GM23338 (cell line): ENCODE results near the gene FGFR2. TPM values are rescaled to one million over a fixed set of nuclear protein-coding genes. Genes with fewer than 3 reads are reported as not detected.

ENCODE experiments used
- ATAC-seq: fragments of 200-7000 bp; cut with Tn5 transposase; 3 replicates; pipeline ENCODE4 v1.9.1; 2020
- DNase-seq: peaks from one replicate; pipeline ENCODE4 v3.0.0-alpha.2; 2015; ENCODE audit warnings: low spot score
- H2AFZ ChIP-seq: fragments of 200-600 bp; sonication (generic); 2 replicates; pipeline ENCODE4 v1.8.0; 2016; ENCODE audit warnings: antibody characterized with exemption, mild to moderate bottlenecking, moderate library complexity
- H3F3A ChIP-seq: fragments of 200-600 bp; sonication (generic); replicated peaks from 2 replicates; pipeline ENCODE4 v1.8.0; 2017; ENCODE audit warnings: antibody characterized with exemption, mixed run types, low read depth
- H3K27ac ChIP-seq: fragments of 200-600 bp; sonication (generic); 2 replicates; pipeline ENCODE4 v1.6.1; 2016; ENCODE audit warnings: low read depth
- H3K27me3 ChIP-seq: fragments of 200-600 bp; sonication (generic); 2 replicates; pipeline ENCODE4 v1.8.0; 2016; ENCODE audit warnings: mild to moderate bottlenecking, mixed run types, moderate library complexity; ENCODE audit not compliant: insufficient read depth
- H3K36me3 ChIP-seq: fragments of 200-600 bp; sonication (generic); 2 replicates; pipeline ENCODE4 v1.8.0; 2016; ENCODE audit warnings: mild to moderate bottlenecking; ENCODE audit not compliant: insufficient read depth
- H3K4me1 ChIP-seq: fragments of 200-600 bp; sonication (generic); 2 replicates; pipeline ENCODE4 v1.8.0; 2016; ENCODE audit warnings: mild to moderate bottlenecking, moderate library complexity; ENCODE audit not compliant: insufficient read depth
- H3K4me2 ChIP-seq: fragments of 200-600 bp; sonication (generic); 2 replicates; pipeline ENCODE4 v1.7.1; 2017; ENCODE audit warnings: mixed run types
- H3K4me3 ChIP-seq: fragments of 200-600 bp; sonication (generic); 2 replicates; pipeline ENCODE4 v1.6.1; 2016; ENCODE audit warnings: mixed run types
- H3K79me2 ChIP-seq: fragments of 200-600 bp; sonication (generic); replicated peaks from 2 replicates; pipeline ENCODE4 v1.8.0; 2017; ENCODE audit warnings: mild to moderate bottlenecking; ENCODE audit not compliant: insufficient read depth
- H3K9me2 ChIP-seq: fragments of 200-600 bp; sonication (generic); 2 replicates; pipeline ENCODE4 v1.8.0; 2017; ENCODE audit not compliant: insufficient read depth
- H4K20me1 ChIP-seq: fragments of 200-600 bp; sonication (generic); replicated peaks from 2 replicates; pipeline ENCODE4 v1.8.0; 2017; ENCODE audit warnings: mild to moderate bottlenecking; ENCODE audit not compliant: insufficient read depth
- H3K27ac Mint-ChIP-seq: 2 replicates; pipeline ENCODE4 v1.8.0; 2020; ENCODE audit warnings: inconsistent platforms, mild to moderate bottlenecking, moderate library complexity, mixed read lengths
- H3K27me3 Mint-ChIP-seq: 3 replicates; pipeline ENCODE4 v1.8.0; 2022; ENCODE audit warnings: low read depth, mild to moderate bottlenecking, moderate library complexity, mixed read lengths, inconsistent platforms; ENCODE audit not compliant: insufficient read depth, poor library complexity
- H3K36me3 Mint-ChIP-seq: 3 replicates; pipeline ENCODE4 v1.8.0; 2021; ENCODE audit warnings: low read depth, mild to moderate bottlenecking, inconsistent platforms, moderate library complexity, mixed read lengths
- H3K4me1 Mint-ChIP-seq: 3 replicates; pipeline ENCODE4 v1.8.0; 2020; ENCODE audit warnings: mild to moderate bottlenecking, inconsistent platforms, mixed read lengths
- H3K4me3 Mint-ChIP-seq: 3 replicates; pipeline ENCODE4 v1.8.0; 2021; ENCODE audit warnings: moderate library complexity, mild to moderate bottlenecking, inconsistent platforms, mixed read lengths
- H3K9me3 Mint-ChIP-seq: 3 replicates; pipeline ENCODE4 v1.8.0; 2020; ENCODE audit warnings: moderate library complexity, mild to moderate bottlenecking, inconsistent platforms, mixed read lengths
- CREB1 ChIP-seq: fragments of 250-450 bp; sonication (Bioruptor Pico); IDR thresholded peaks from 2 replicates; pipeline ENCODE4 v1.5.0; 2020; ENCODE audit warnings: low read depth, mild to moderate bottlenecking, moderate library complexity
- JUNB ChIP-seq: IDR thresholded peaks from one replicate; pipeline ENCODE4 v1.6.1; 2016; ENCODE audit warnings: antibody characterized with exemption; ENCODE audit not compliant: unreplicated experiment
- NANOG ChIP-seq: IDR thresholded peaks from 2 replicates; pipeline ENCODE4 v1.6.1; 2016; ENCODE audit warnings: antibody characterized with exemption, borderline replicate concordance
- STAT1 ChIP-seq: IDR thresholded peaks from one replicate; pipeline ENCODE4 v1.6.1; 2016; ENCODE audit warnings: antibody characterized with exemption; ENCODE audit not compliant: unreplicated experiment
- ZNF114 ChIP-seq: fragments of 250-450 bp; sonication (Bioruptor Pico); IDR thresholded peaks from 2 replicates; pipeline ENCODE4 v1.5.0; 2020; ENCODE audit warnings: mild to moderate bottlenecking, moderate library complexity
- ZNF331 ChIP-seq: fragments of 250-450 bp; sonication (Bioruptor Pico); IDR thresholded peaks from 2 replicates; pipeline ENCODE4 v1.5.0; 2020; ENCODE audit warnings: low read depth, mild to moderate bottlenecking, moderate library complexity
- polyA plus RNA-seq: library from polyadenylated mRNA; unstranded; fragments of >200 nt; fragmentation: Nextera tagmentation; extraction: Ambion mirVana; gene quantifications from 2 replicates; pipeline ENCODE4 v1.2.1, GENCODE V29; 2016
- total RNA-seq: library from RNA; depleted of rRNA; stranded (reverse); fragments of >200 nt; shearing (Covaris generic); gene quantifications from 2 replicates; pipeline ENCODE4 v1.2.3, GENCODE V29; 2014
- TF ChIP-seq, protein P1 (sequence below): fragments of 250-450 bp; sonication (Bioruptor Pico); IDR thresholded peaks from 2 replicates; pipeline ENCODE4 v1.5.0; 2020; ENCODE audit warnings: mild to moderate bottlenecking, moderate library complexity
- TF ChIP-seq, protein P2 (sequence below): IDR thresholded peaks from 2 replicates; pipeline ENCODE4 v1.6.1; 2016; ENCODE audit warnings: antibody characterized with exemption

FGFR2 gene
- total and polyA plus RNA-seq, 2 experiments from 2014 or later = 31.1 to 106 TPM

DNA sequence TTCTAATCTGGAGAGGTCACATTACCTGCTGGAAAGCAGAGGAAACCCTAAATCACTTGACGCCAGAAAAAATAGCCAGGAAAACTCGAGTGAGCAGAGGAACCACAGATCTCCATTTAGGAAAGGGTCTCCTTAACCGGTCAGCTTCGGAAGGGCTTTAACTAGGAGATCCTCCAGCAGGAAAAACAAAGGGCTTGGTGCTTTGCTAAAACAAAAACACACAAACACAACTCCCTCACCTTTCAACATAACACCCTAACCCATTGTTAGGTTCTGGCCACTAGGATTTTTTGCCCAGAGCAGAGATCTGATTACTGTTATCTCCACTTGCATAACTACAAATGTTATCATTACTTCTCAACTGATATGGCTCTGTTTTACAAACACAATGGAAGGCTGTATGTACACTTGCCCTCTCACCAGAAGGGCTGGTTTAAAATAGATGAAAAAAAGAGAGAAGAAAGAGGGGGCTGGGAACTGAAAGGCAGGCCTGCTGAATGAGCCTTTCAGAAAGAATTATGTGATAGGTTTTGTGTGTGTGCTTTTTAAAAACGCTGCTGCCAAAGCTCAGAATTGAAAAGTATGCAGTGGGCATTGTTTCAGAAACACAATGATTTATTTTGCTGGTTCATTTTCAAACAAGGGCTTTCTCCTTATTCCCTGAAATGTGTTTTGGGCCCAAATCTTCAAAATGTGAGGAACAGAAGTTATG, 161.5 kb downstream of the FGFR2 start (continued):
- TF ChIP-seq, protein P1, sequence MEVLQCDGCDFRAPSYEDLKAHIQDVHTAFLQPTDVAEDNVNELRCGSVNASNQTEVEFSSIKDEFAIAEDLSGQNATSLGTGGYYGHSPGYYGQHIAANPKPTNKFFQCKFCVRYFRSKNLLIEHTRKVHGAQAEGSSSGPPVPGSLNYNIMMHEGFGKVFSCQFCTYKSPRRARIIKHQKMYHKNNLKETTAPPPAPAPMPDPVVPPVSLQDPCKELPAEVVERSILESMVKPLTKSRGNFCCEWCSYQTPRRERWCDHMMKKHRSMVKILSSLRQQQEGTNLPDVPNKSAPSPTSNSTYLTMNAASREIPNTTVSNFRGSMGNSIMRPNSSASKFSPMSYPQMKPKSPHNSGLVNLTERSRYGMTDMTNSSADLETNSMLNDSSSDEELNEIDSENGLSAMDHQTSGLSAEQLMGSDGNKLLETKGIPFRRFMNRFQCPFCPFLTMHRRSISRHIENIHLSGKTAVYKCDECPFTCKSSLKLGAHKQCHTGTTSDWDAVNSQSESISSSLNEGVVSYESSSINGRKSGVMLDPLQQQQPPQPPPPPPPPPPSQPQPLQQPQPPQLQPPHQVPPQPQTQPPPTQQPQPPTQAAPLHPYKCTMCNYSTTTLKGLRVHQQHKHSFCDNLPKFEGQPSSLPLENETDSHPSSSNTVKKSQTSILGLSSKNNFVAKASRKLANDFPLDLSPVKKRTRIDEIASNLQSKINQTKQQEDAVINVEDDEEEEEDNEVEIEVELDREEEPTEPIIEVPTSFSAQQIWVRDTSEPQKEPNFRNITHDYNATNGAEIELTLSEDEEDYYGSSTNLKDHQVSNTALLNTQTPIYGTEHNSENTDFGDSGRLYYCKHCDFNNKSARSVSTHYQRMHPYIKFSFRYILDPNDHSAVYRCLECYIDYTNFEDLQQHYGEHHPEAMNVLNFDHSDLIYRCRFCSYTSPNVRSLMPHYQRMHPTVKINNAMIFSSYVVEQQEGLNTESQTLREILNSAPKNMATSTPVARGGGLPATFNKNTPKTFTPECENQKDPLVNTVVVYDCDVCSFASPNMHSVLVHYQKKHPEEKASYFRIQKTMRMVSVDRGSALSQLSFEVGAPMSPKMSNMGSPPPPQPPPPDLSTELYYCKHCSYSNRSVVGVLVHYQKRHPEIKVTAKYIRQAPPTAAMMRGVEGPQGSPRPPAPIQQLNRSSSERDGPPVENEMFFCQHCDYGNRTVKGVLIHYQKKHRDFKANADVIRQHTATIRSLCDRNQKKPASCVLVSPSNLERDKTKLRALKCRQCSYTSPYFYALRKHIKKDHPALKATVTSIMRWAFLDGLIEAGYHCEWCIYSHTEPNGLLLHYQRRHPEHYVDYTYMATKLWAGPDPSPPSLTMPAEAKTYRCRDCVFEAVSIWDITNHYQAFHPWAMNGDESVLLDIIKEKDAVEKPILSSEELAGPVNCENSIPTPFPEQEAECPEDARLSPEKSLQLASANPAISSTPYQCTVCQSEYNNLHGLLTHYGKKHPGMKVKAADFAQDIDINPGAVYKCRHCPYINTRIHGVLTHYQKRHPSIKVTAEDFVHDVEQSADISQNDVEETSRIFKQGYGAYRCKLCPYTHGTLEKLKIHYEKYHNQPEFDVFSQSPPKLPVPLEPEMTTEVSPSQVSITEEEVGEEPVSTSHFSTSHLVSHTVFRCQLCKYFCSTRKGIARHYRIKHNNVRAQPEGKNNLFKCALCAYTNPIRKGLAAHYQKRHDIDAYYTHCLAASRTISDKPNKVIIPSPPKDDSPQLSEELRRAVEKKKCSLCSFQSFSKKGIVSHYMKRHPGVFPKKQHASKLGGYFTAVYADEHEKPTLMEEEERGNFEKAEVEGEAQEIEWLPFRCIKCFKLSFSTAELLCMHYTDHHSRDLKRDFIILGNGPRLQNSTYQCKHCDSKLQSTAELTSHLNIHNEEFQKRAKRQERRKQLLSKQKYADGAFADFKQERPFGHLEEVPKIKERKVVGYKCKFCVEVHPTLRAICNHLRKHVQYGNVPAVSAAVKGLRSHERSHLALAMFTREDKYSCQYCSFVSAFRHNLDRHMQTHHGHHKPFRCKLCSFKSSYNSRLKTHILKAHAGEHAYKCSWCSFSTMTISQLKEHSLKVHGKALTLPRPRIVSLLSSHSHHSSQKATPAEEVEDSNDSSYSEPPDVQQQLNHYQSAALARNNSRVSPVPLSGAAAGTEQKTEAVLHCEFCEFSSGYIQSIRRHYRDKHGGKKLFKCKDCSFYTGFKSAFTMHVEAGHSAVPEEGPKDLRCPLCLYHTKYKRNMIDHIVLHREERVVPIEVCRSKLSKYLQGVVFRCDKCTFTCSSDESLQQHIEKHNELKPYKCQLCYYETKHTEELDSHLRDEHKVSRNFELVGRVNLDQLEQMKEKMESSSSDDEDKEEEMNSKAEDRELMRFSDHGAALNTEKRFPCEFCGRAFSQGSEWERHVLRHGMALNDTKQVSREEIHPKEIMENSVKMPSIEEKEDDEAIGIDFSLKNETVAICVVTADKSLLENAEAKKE (CRISPR knock-in tag) = no peak

DNA sequence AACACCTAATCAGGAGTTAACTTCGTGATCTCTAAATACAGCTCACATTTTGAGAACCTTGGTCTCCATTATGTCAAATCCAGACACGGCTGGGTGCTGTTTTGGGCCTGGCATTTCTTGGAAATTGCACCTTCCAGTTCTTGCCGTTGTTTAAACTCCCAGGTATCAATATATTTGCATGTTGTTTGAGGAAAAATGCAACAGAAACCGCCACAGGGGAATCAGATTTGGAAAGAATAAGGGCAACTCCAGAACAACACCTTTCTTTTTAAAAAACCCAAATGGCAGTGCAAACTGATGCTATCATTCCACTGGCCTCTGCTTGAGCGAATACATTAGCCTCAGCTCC, 162.0 kb downstream of the FGFR2 start:
- H3K36me3 ChIP-seq = no peaks in the 10 kb centered on the region
- H3K4me1 Mint-ChIP-seq = peaks cover 24% of the 10 kb centered on the region
- H3K79me2 ChIP-seq = no peaks in the 10 kb centered on the region
- H3K4me3 Mint-ChIP-seq = no peak overlapping the region
- no peak overlapping the region for H3K27ac ChIP-seq
- H3F3A ChIP-seq = no peaks in the 10 kb centered on the region
- no peak for DNase-seq
- H3K4me3 ChIP-seq = no peak overlapping the region
- H4K20me1 ChIP-seq = no peaks in the 10 kb centered on the region
- H3K27ac Mint-ChIP-seq = no peak overlapping the region
- H3K4me2 ChIP-seq = no peak overlapping the region
- no peaks in the 10 kb centered on the region for H3K9me3 Mint-ChIP-seq
- no peaks in the 10 kb centered on the region for H3K27me3 ChIP-seq
- H3K4me1 ChIP-seq = peaks cover 13% of the 10 kb centered on the region; the same call in 1 of the 2 replicates
- no peaks in the 10 kb centered on the region for H3K9me2 ChIP-seq
- H3K27me3 Mint-ChIP-seq = peaks cover 1% of the 10 kb centered on the region
- H3K36me3 Mint-ChIP-seq = no peaks in the 10 kb centered on the region
- ATAC-seq = no peak
- H2AFZ ChIP-seq = peak overlapping the region; percentile 3; the same call in 1 of the 2 replicates
- TF ChIP-seq, protein P2, sequence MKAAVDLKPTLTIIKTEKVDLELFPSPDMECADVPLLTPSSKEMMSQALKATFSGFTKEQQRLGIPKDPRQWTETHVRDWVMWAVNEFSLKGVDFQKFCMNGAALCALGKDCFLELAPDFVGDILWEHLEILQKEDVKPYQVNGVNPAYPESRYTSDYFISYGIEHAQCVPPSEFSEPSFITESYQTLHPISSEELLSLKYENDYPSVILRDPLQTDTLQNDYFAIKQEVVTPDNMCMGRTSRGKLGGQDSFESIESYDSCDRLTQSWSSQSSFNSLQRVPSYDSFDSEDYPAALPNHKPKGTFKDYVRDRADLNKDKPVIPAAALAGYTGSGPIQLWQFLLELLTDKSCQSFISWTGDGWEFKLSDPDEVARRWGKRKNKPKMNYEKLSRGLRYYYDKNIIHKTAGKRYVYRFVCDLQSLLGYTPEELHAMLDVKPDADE = no peak
- TF ChIP-seq STAT1 = no peak
- TF ChIP-seq, protein P1 (CRISPR knock-in tag) = no peak
- no peak for TF ChIP-seq JUNB
- TF ChIP-seq ZNF331 (CRISPR knock-in tag) = no peak
- TF ChIP-seq CREB1 (CRISPR knock-in tag) = no peak
- no peak for TF ChIP-seq NANOG
- TF ChIP-seq ZNF114 (CRISPR knock-in tag) = no peak
